A673 (cell line): ENCODE measurements around the gene UBR4.

Experiments used
- EZH2 ChIP-seq: fragments of 200-600 bp; sonication (generic); IDR thresholded peaks from 2 replicates; pipeline ENCODE4 v1.6.1; 2017; ENCODE audit warnings: borderline replicate concordance, low read depth, mild to moderate bottlenecking, mixed read lengths, antibody characterized with exemption, low read length; ENCODE audit not compliant: poor library complexity, severe bottlenecking
- TF ChIP-seq, protein P1 (sequence below): fragments of 300-800, 200-600 bp; sonication (generic); conservative IDR thresholded peaks from 2 replicates; pipeline ENCODE4 v1.5.1; 2017; ENCODE audit warnings: low read depth, mild to moderate bottlenecking, antibody characterized with exemption, low read length, moderate library complexity, mixed read lengths

DNA sequence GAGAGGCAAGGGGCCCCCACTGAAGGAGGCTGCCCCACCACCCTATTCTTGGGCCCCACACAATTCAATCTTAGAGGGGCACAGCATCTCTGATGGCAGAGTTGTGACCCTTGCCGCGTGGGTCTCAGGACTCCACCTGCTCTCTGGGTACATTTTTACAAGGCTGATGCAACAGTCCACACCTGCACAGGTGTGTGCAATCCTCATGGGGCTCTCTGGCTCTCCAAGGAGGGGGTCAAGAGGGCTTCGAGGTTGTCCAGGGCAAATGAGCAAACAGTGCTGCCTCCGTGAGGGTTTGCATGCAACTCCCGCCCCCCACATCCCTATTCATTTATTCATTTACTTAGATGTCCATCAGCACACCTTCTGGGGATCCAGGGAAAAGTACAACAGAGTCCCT is 172.0 kb downstream of the UBR4 start:
- TF ChIP-seq, protein P1, sequence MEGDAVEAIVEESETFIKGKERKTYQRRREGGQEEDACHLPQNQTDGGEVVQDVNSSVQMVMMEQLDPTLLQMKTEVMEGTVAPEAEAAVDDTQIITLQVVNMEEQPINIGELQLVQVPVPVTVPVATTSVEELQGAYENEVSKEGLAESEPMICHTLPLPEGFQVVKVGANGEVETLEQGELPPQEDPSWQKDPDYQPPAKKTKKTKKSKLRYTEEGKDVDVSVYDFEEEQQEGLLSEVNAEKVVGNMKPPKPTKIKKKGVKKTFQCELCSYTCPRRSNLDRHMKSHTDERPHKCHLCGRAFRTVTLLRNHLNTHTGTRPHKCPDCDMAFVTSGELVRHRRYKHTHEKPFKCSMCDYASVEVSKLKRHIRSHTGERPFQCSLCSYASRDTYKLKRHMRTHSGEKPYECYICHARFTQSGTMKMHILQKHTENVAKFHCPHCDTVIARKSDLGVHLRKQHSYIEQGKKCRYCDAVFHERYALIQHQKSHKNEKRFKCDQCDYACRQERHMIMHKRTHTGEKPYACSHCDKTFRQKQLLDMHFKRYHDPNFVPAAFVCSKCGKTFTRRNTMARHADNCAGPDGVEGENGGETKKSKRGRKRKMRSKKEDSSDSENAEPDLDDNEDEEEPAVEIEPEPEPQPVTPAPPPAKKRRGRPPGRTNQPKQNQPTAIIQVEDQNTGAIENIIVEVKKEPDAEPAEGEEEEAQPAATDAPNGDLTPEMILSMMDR, result no peak
- no peak for TF ChIP-seq EZH2
